GM11168 (cell line): ENCODE measurements around the gene ALDH16A1.

ENCODE experiments used
- in situ Hi-C: fragments of 300-500 bp; cut with MboI; formaldehyde crosslinking; loops from one replicate; pipeline ENCODE4 v1.12.0; 2022; ENCODE audit warnings: low sequenced_read_pairs; ENCODE audit not compliant: unreplicated experiment

The ALDH16A1 gene

GRCh38 chr19:49453013-49453756 is at the start of gene ALDH16A1:
TSS of gene ALDH16A1 (plus strand) at chr19:49453225. CDS start at chr19:49453332, 107 bp downstream.
- in situ Hi-C loops, result no loop called here

GRCh38 chr19:49403404-49404187 is 49.4 kb upstream of the ALDH16A1 start:
- in situ Hi-C loops, result no loop called here

DNA sequence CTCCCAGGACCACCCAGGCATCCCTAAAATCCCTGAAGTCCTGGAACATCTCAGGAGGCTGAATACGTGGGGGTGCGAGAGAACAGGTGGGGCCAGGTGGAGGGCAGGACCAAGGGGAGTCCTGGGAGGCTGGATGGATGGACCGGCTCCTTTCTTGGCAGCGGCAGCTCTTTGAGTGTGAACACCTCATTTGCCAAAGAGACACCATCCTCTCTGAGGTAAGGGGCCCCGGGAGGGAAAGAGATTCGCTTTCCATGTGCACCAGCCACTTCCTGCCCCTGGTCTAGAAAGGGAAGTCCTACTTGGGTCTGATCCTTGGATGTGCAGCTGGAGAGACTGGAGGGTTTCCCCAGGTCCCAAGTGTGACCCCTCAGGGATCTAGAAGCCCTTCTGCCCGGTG is 45.9 kb upstream of the ALDH16A1 start:
- in situ Hi-C loops, result no loop called here

GRCh38 chr19:49407482-49408015 is 45.5 kb upstream of the ALDH16A1 start:
- in situ Hi-C loops, result no loop called here

DNA sequence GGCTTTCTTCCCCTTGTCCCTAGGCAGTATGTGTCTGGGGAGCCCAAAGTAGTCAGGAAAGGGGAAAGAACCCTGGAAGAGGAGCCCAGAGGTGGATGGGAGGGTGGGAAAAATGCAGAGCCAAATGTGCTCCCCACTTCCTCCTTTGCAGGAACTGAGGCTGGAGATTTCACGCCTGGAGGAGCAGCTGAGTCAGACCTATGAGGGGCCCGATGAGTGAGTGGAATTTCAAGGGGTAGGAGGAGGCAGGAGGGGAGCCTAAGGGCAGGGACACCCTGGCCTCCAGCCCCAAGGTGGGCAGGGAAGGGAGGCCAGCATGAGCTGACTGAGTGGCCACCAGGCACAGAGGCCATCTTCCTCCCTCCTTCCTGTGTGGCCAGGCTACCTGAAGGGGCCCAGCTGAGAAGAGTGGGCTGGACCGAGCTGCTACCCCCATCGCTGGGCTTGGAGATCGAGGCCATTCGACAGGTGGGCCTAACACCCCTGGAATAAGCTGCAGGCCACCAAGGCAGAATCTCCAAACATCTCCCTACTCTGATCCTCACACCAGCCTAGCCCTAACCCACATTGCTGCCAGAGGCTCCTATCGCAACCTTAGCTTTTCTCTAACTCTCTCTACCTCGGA is 44.1 kb upstream of the ALDH16A1 start:
- in situ Hi-C loops, result no loop called here

- in situ Hi-C loops, result no loop called here
These were observed 43.5 kb upstream of the ALDH16A1 start for GRCh38 chr19:49409441-49410029.

DNA sequence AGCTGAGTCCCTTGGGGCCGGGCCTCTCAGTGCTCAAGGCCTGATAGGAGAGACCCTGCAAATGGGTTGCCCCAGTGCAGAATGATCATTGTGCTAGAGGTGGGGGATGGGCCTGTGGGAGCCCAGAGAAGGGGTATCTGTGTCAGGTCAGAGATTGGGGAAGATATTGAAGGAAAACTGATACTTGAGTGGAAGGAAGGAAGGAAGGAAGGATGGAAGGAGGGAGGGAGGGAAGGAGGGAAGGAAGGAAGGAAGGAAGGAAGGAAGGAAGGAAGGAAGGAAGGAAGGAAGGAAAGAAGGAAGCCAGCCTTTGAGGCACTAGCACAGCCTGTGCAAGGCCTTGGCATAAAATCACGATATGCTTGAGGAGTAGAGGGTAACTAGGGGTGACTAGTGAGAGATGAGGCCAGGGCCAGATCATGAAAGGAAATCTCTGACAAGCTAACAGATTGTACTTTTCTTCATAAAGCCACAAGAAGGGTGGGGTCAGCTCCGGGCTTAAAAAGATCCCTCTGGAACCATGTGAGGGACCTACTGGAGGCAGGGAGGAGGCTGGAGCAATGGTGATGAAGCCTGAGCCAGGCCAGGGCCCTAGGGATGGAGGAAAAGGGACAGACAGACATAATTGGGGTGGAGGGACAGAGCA is 41.2 kb upstream of the ALDH16A1 start:
- in situ Hi-C loops, result no loop called here

DNA sequence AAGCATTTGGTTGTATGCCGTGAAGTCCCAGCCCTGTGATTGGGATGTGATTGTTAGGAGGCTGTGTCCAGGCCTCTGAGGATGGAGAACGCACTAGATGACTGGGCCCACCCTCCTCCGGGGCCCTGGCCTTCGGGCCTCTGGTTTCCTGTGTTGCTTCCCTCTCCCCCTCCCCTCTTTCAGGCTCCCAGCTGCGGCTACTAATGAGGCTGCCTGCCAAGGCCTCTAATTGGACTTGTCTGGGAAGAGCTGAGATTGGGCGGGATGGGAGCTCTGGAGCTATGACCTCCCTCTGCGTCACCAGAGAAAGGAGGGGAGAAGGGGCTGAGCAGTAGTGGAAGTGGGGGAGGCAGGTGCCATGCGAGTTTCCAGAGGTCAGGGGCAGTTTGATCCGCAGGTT is 39.7 kb upstream of the ALDH16A1 start:
- in situ Hi-C loops, result no loop called here

DNA sequence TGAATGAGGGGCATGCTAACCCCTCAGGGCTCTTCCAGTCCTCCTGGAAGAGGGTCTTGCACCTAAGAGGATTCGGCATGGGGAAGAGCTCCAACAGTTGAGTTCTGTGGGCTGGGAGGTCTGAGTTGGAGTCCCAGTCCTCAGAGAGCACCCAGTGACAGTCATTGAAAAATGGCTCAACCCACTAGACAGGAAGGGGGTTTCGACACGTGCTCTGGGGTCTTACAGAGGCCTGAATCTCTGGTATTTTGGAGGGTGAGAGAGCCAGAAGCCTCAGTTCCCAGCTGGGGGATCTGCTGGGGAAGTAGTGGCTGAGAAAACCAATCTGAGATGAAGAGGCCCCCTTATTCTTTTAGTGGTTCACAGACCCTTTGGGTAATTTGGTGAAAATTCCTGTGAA is 38.8 kb upstream of the ALDH16A1 start:
- in situ Hi-C loops, result no loop called here

- in situ Hi-C loops, result no loop called here
These were observed 37.8 kb upstream of the ALDH16A1 start for GRCh38 chr19:49415102-49415809.

DNA sequence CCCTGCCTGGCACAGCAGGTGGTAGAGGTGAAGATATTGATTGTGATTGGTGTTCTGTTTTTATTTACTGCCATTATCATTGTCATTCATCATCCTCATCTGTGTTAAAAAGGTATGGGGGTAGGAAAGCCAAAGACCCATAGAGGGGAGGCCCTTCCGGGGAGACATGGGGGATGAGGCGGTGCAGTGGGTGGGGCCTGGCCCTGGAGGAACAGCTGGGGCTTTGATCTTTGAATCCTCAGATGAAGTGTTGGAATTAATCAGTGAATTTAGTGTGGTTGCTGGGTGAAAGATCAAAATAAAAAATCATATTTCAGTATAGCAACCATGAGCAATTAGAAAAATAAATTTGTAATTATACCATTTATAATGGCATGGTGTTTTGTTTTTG is 37.2 kb upstream of the ALDH16A1 start:
- in situ Hi-C loops, result no loop called here

- in situ Hi-C loops, result no loop called here
These were observed 35.9 kb upstream of the ALDH16A1 start for GRCh38 chr19:49417088-49417487.

GRCh38 chr19:49418511-49418910 is 34.5 kb upstream of the ALDH16A1 start:
- in situ Hi-C loops, result no loop called here

DNA sequence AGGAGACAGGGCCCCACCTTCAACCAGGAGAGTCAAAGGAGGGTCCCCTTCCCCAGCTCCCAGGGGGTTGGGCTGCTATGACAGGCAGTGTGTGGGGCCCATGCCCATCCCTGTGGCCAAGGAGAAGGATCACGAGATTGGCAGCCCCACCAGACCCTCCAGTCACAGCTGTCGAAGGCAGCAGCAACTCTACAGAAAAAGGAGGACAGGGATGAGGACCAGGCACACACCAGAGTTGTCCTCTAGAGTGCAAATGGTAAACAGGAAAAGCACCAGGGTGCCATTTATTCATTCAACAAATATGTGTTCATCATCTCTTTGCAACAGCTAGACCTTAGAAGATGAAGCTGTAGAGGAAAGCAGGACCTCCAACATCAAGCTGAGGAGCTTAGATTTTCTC is 33.9 kb upstream of the ALDH16A1 start:
- in situ Hi-C loops, result no loop called here

- in situ Hi-C loops, result no loop called here
These were observed 32.8 kb upstream of the ALDH16A1 start for GRCh38 chr19:49420227-49420626.

DNA sequence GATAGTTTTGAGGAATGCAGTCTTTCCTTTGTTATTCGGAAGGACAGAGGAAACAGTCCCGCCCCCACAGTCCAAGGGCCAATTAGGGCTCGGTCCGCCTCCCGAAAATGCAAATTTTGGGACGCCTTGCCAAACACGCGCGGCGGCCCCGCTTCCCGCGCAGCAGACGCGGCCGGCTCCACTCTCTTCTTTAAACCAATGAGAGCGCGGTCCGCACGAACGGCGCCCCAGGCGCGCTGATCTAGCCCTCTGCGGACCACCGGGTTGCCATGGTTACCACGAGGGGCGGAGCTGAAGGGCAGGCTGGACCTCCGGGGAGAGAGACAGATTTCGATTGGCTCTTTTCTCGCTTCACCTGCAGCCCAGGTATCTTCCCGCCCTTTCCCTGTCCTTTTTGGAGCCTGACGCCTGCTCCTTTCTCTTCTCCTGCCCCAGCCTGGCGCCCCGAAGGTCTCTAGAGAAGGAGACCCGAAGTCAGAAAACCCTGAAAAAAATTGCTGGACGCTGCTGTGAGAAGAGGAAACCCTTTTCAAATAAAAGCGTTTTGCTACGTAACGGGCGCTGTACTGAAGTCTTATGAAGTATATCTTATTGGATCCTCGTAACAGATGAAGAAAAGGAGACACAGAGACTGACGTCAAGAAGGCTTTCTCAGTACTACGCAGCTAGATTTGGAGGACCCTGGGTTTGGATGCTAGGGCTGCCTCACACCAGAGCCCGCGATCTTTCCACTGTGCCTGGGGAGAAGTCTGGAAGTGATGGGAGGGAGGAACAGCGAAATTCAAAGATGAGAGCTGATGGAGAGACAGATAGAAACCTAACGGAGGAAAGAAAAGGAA is 31.8 kb upstream of the ALDH16A1 start:
- in situ Hi-C loops, result no loop called here

DNA sequence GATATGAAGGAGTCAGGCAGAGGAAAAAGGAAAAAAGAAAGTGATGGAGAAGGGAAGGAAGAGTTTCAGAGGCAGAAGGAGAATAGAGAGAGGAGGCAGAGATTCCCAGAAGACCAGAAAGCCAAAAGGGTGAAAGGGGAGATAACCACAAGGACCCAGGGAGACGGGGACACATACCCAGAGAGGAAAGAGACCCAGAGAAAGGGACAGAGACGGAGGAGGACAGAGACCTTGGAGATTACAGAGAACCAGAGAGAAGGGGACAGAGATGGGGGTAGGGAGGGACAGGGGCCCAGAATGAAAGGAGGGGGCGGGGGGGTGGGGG is 31.2 kb upstream of the ALDH16A1 start:
- in situ Hi-C loops, result no loop called here

GRCh38 chr19:49422407-49423070 is 30.5 kb upstream of the ALDH16A1 start:
- in situ Hi-C loops, result no loop called here
